ENCODE data around the gene P3H1.
"Not testable (repeated sequence)": the region's sequence is repeated elsewhere in the genome, so short reads cannot be mapped to it uniquely, and the experiment has no call there.

P3H1 gene

GRCh38 chr1:42723511-42723910, 43.3 kb downstream of the P3H1 start:
- no peak for DNase-seq

- DNase-seq = not testable (repeated sequence)
These were observed 44.4 kb downstream of the P3H1 start for GRCh38 chr1:42722403-42722802.

GRCh38 chr1:42721926-42722325, 44.9 kb downstream of the P3H1 start:
- DNase-seq = no peak

GRCh38 chr1:42720868-42721267, 46.0 kb downstream of the P3H1 start:
- no peak for DNase-seq

GRCh38 chr1:42714441-42714840, 52.4 kb downstream of the P3H1 start:
- DNase-seq = not testable (repeated sequence)

GRCh38 chr1:42713293-42713692, 53.5 kb downstream of the P3H1 start:
- no peak for DNase-seq

GRCh38 chr1:42712808-42713207, 54.0 kb downstream of the P3H1 start:
- not testable (repeated sequence) for DNase-seq

- DNase-seq = no peak
These were observed 62.9 kb downstream of the P3H1 start for GRCh38 chr1:42703888-42704464.

- DNase-seq = no peak
These were observed 66.8 kb downstream of the P3H1 start for GRCh38 chr1:42700006-42700405.

- DNase-seq = no peak
These were observed 68.6 kb downstream of the P3H1 start for GRCh38 chr1:42698081-42698813.

Data from C1 segment of cervical spinal cord (tissue), 14 donors.